ENCODE measurements around the gene SH3D19.

Gene SH3D19

DNA sequence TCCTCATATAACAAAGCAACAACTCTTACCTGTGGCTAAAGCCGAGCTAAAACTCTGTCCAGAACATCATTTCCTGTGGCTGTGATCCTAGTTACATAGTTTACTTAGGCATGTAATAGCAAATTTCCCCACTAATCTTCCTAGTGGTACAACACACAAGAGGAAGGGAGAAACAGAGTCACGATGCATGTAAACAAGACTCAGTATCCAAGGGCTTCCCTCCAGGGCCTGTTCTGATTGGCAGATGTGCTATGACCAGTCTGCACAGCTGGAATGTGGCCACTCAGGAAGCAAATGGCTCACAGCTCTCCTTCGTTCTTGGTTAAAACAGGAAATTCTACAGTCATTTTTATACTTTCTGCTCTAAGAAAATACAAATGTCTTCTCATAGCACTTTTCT is 97.7 kb downstream of the SH3D19 start:
- DNase-seq: no peak

DNA sequence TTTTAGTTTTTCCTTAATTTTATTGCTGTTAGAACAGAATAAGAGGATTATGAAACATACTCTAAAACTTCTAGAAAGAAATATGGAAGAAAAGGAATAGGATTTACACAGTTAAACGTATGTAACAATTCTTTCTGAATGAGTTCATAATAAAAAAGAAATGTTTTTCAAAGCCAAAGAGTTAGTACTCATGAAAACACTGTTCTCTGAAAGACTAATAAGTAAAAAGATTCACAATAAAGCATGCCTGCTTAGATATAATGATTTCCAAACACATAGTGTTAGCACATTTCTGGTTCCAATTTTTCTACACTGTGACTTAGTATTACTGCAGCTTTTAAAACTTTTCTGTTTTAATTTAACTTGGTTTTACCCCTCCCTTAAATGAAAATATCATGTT is 98.2 kb downstream of the SH3D19 start:
- DNase-seq: no peak

DNA sequence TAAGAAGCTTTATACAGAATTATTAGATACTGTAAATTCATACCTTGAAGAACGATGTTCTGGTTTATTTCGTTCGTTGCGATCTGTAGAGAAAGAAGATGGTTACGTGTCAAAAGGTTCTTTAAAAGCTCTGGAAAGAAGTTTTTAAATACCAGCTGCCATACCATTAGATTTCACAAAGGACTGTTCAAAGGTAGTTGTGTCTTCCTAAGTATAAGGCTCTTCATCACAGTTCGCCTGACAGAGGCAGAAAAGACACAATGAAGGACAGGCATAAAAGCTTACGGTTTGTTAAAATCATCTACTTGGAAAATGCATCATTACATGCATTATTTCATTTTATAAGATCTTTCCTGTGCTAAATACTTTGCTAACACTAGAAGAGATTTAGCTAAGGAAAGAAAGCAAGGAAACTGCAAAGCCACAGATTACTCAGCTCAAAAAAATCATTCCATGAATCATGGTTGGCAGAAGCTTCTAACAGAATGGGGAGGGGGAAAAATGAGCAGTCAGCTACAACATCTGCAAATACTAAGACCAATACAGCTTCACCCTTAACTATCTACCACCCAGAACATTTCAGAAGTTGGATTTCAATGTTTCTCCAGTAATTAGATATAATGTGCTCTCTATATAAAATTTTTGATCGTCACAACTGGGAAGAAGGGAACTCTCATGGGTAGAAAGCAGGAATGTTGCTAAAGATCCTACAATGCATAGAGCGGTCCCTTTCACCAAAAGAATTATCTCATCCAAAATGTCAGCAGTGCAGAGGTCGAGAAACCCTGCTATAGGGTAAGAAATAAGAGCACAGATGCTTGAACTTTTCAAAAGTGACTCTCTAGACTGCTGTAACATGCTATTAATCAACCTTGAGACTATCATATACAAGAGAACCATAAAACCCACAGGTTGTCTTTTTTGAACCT is 99.1 kb downstream of the SH3D19 start:
- DNase-seq: no peak

DNA sequence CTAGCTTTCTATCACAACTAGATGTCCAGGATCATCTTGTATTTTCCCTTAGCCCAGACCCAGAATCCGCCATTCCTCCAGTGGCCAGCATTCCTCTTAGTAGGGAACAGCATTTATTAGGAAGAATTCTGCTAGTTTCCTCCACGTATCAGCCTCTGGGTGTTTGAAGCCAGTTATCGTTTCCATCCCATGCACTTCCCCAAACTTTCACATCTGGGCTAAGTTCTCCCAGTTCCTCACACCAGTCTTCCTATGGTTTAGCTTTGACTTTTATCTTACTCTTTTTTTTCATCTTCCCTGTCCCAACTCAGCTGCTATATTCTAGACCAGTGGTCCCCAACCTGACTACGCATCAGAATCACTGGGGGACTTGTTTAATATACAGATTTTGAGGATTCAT is 101.9 kb downstream of the SH3D19 start:
- DNase-seq: no peak

DNA sequence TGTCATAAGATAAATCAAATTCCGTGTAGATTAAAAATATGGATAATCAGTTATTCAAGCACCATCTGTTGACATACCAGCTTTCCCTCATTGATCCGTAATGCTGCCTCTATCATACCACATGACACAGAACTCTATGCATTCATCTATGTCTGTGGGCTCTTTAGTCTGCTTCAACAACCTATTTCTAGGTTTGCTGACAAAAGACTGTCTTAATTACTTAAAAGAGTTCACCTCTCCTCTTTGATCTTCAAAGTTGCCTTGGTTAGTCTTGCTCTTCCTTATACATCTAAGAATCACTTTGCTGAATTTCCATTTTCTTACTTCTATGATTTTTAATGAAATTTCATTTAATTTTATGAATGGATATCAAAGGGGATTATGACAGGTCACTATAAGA is 105.5 kb downstream of the SH3D19 start:
- no peak for DNase-seq

DNA sequence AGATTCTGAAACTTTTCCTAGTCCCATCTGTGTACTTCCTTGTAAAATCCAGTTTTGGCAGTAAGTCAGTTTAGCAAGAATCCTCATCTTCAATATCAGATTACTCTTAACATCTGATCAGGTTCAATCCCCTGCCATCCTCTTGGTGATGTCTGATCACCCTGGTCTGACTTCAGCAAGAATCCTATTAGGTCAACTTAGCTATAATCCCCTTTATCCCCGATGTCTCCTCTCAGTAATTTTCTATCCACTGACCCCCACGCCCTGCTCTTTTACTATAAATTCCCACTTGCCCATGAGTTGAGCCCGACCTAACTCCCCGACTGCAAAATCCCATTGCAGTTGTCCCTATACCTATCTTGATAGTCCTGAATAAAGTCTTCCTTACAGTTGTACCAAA is 106.3 kb downstream of the SH3D19 start:
- no peak for DNase-seq

DNA sequence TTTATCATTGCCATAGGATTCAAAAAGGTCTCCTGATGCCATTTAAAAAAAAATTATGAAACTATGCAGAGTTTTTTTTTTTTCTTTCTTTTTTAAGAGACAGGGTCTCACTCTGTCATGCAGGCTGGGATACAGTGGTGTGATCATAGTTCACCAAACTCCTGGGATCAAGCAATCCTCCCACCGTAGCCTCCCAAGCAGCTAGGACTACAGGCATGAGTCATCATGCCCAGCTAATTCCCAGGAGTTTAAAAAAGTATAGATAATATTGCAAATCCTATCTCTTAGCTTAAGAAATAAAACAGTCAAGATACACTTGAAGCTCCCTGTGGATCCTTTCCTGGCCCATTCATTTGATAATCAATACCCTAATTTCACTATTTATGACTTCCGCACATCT is 107.1 kb downstream of the SH3D19 start:
- no peak for DNase-seq

DNA sequence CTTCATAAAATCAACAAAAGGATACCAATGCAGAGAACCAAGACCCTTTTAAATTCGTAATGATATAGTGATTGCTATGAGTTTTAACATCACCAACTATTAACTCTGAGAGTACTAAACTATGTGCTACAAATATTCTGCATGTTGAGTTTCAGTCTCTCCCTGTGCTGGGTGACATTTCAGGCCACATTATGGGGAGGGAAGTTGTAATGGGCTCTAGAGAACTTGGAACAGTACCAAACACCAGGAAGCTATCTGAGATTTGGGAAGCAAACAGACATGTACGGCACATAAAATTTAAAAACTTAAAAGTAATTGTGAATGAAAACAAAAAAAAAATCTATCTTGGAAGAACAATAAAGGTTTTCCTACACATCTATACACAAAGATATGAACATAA is 108.1 kb downstream of the SH3D19 start:
- DNase-seq: no peak

DNA sequence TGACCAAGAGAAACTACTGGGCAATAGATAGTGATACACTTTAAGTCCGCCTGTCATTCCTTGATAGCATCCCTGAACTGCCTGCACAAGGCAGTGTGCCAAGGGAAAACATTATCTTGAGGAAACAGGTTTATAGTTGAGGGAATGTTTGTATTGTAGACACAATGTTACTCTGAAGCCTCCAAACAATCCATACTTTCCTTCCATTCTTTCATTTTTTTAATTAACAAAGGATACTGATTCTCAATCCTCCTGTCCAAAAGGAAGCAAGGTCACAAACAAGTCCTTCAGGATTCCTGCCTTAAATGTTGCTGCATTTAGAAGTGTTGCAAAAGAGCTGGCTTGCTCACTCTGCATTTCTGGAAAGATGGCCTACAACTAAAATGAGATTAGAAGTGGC is 110.1 kb downstream of the SH3D19 start:
- DNase-seq: no peak

DNA sequence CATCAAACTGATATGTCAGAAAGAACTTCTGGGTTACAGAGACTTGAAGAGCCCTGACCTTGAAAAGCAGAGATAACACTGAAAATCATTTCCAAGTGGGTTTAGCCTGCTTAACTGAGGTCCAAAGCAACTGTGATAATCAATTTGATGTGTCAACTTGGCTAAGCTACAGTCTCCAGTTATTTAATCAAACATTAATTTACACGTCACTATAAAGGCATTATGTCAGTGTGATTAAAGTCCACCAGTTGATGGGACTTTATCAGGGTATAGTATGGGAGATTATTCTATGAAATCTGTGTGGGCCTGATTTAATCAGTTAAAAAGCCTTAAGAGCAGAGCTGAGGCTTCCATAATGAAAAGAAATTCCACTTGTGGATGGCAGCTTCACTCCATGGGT is 117.5 kb downstream of the SH3D19 start:
- no peak for DNase-seq

DNA sequence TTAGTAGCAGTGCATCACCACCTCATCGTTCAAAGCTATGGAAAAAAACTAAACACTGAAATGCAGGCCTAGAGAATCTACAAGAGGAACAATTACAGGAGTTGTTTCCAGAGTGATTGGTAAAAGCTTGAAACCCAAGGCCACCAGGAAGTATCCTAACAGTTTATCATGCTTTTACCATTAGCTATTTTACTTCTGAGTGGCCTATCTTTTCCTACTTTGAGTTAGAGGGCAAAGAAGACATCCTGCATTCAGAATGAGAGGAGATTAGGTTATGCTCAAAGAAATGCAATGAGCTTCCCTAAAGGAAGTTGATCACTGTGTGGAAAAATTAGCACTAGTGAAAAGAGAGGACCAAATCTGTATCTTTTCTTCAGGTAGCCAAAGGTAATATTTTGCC is 118.2 kb downstream of the SH3D19 start:
- no peak for DNase-seq

DNA sequence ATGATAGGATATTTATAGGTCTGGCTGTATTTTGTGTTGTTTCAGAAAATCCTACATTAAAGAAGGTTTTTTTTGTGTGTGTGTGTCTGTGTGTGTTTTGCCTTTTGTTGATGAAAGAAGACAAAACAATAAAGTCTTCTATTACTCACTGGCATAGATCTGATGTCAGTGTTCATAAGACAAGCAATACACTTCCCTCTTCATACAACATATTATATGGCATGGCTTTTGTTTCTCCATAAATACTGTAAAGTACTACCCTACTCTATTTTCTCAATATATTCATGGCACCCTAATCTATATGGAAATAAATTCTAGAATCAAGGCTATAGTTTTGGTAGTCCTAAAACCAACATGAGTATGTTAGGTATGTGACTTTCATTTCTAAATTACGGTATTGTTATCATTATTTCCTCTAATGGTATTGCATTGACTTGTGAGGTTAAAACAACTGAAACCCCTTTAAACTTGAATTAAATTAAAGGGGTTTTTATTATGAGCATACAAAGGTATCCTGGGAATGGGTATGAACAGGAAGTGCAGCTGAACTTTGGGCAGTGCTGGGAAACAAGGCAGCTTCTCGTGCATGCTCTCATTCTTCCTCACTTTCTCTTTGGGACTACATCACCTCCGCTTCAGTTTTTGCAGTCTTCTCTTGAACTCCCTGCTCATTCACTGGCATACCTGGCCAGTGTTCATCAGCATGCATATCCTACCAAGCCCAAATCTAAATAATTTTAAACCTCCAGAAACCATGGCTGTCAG is 119.0 kb downstream of the SH3D19 start:
- DNase-seq: no peak

DNA sequence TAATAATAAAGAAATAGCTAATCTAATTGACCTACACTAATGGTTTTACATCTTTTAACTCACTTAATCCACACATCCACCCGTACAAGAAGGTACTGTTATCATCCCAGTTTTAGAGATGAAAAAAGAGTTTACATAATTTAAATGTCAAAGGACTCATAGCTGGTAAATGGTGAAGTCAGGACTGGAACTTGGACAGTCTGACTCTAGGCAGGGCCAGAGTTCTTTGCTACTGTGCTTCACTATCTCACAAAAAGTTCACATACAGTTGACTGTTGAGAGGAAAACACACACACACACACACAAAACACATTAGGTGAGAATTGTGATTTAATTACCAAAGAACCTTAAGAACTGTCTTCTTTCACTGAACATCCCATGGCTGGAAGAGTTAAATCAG is 119.7 kb downstream of the SH3D19 start:
- no peak for DNase-seq

DNA sequence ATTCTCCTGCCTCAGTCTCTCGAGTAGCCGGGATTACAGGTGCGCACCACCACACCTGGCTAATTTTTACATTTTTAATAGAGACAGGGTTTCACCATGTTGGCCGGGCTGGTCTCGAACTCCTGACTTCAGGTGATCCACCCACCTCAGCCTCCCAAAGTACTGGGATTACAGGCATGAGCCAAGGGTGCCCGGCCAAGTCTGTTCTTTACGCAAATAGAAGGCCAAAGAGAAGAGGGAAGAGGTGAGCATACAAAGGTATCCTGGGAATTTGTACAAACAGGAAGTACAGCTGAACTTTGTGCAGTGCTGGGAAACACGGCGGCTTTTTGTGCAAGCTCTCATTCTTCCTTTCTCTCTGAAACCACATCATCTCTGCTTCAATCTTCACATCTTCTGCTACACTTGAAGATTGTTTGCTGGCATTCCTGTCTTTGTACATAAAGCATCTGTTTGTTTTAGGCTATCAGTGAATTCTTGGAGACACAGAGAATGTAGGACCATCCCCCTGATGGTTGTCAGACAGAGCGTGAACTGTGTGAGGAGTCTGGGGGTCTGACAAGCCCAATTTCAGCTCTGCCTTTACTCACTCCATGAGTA is 120.4 kb downstream of the SH3D19 start:
- DNase-seq: no peak

DNA sequence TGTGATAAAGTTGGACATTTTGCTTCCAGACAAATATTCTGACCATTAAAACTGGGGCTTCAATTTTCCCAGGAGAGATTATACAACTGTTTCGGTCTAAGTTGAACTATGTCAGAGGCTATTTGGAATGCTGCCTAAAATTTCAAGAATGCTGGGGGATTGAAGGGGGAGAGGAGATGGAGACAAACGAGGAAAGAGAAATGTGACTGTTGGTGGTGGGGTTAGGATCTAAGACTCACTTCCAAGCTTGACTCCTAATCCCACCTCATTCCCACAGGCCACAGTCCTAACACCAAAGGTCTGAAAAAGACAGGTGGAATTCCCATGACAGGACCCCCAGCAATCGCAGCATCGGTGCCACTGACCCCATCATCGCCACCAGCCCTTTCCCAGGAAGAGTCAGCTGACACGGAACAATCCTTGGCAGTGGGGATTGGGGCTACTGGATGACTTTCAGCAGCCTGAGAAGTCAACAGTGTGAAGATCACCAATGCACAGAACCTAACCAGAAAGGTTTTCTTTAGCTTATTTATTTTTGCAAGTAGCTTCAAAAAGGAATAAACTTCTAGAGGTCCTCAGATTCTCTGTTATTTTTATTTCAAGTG is 122.5 kb downstream of the SH3D19 start:
- no peak for DNase-seq

DNA sequence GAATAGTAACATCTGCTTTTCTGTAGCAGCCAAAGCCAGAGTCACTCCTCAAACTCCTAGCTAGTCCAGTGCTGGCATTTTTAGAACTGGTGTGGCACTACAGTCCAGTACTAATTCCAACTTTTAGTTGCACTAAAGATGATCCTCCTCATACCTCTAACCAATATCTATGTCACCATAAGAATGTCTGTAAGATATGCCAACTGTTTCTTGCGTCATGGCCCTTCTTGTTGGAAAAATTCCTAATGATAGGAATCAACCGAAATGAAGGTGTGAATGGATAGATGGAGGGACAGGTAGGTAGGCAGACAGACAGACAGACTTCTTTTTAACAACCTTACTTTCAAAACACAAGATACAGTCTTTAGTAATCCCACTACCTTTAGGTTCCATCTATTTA is 123.0 kb downstream of the SH3D19 start:
- DNase-seq: no peak

DNA sequence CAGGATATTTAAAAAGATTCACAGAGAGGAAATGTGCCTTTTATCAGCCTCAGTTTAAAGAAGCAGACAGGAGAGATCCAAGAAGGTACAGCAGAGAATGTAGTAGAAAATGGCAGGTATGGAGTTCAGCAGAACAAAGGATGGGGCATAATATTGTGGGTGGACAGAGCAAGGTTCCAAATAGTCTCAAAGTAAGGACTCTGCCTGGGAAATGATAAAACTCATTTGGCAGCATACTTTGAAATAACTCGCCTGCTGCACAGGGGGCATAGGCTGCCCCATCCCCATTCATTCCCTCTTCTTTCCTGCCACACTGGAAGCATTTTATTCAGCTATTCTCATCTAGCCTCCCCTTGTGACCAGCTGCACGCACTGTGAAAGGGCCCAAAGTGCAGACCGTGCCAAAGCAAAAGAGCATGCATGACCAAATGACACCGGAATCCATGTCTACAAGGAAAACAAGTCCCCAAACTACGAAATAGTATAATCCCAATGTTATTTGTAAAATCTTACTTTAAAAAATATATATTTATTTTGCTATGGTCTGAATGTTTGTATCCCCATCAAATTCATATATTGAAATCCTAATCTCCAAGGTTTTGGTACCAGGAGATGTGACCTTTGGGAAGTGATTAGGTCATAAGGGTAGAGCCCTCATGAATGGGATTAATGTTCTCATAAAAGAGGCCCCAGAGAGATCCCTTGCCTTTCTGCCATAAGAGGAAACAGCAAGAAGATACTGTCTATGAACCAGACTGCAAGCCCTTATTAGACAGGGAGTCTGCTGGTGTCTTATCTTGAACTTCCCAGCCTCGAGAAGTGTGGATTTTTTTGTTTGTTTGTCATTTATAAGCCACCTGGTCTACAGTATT is 125.8 kb downstream of the SH3D19 start:
- no peak for DNase-seq

DNA sequence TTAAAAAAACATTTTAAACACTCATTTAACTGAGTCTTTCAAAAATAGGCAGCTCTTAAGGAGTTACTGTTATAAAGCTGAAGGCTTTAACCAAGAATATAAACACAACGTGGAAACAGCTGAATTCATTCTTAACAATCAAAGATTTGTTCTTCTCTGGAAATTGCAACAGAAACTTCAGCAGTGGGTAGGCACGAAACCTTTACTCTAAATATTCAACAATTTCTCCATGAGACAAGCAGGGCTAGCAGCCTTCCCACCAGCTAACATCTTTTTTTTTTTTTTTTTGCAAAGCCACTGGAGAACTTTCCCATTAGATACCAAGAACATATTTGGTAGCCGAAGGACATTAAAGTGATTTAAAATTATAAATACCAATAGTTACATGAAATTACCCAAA is 126.7 kb downstream of the SH3D19 start:
- no peak for DNase-seq

DNA sequence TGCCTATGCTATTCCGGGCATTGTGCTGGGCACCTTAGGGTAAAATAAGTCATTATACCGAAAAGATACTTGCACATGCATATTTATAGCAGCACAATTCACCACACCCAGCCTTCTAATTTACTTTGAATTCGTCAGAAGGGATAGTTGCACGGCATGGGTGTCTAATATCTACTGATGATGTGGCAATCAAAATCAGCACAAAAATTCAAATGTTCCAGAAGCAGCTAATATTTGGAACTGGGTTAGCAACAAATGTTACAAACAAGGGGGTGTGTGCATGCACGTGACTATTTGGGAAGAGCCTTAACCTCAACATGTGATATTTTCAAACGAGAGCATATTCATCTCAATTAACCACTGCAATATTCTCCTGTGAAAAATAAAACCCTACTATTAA is 128.2 kb downstream of the SH3D19 start:
- no peak for DNase-seq

DNA sequence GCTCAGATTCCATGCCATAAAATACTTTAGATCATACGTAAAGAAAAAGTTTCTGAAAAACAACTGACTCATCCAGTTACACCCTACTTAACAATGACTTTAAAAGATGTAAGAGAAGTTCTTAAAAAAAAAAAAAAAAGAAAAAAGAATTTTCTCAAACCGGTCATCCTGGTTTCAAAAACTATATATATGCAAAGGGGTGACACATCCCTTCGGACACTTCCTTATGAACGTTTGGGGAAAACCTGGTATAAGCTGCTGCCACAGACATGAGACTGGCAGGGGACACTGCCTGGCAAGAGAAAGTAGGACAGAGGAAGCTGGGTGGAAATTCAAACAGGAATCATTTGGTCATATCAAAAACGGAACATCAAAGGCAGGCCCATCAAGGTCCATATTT is 129.6 kb downstream of the SH3D19 start:
- DNase-seq: no peak

DNA sequence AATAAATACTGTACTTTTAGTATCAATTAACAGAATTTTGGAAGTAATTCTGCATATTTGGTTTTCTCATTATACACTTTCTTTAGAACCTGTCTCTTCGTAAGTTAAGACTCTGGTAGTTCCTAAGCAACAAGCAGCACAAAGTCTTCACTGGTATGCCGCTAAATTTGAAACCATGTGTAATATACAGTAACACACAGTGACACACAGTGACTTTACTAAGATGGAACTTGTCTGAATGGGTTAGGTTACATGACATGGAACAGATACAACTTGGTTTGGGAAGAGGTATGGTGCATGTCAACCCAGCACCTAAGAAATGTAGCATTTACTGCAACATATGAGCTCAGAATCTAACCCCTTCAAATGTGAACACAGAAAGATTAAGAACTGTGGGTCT is 132.0 kb downstream of the SH3D19 start:
- DNase-seq: no peak

DNA sequence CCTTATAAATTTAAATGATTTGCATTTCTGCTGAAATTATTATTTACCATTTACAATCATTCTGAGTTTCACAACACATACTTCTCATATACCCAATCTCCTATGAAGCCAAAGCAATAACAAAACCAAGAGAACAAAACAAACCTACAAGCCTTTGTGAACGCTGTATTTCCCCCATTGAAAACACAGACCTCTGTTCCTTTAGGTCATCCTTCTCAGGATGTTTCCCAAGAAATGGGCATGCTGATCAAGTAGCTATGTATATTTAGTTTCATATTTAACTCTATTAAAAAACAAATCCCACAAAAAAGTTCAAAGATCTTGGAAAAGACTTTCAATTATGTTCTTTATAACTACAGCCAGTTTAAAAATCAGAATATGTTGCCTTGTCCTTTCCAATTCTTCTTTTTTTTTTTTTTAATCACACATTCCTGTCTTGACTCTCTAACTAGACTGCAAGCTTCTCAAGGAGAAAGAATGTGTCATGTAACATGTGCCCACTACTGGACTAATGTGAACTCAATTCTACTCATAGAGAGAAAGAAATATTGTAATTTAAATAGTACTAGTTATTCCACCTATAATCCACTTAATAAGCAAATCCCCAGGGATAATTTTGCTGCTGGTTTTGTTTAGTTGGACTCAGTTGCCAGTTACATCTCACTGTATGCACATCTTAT is 132.7 kb downstream of the SH3D19 start:
- DNase-seq: no peak
